Lower leg skin (tissue), 3 donors: ENCODE data around the gene LEPROT.

ENCODE experiments used
- POLR2A ChIP-seq, 2 donors: fragments of 450-650 bp; IDR thresholded peaks; one replicate each; pipeline ENCODE4 v1.6.1; 2016 to 2017; ENCODE audit warnings: antibody characterized with exemption in 2 of 2, mild to moderate bottlenecking in 1 of 2, moderate library complexity in 1 of 2
- TF ChIP-seq, protein P1 (sequence below), 3 donors: fragments of 450-650 bp; IDR thresholded peaks; one replicate each; pipeline ENCODE4 v1.5.1; 2016; ENCODE audit warnings: antibody characterized with exemption in 3 of 3, mild to moderate bottlenecking in 3 of 3, moderate library complexity in 2 of 3

DNA sequence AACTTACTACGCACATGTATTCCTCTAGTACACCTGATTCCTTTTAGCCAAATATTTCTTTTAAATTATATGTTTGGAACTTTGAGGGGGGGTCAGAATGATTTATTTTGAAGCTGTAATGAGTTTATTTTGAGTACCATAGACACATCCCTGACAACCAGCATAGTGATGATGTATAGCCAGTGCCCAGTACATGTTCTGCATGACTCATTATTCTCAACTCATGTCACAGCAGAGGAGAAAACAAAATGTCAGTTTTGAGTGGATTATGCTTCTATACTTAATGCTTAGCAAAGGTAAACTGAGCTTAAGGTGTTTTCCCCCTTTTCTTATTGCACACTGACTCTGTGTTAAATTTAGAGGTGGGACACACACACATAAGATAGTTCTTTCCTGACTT, 22.4 kb upstream of the LEPROT start:
- no peak for TF ChIP-seq POLR2A (IDR thresholded peaks at IDR 0.05)
- TF ChIP-seq, protein P1, sequence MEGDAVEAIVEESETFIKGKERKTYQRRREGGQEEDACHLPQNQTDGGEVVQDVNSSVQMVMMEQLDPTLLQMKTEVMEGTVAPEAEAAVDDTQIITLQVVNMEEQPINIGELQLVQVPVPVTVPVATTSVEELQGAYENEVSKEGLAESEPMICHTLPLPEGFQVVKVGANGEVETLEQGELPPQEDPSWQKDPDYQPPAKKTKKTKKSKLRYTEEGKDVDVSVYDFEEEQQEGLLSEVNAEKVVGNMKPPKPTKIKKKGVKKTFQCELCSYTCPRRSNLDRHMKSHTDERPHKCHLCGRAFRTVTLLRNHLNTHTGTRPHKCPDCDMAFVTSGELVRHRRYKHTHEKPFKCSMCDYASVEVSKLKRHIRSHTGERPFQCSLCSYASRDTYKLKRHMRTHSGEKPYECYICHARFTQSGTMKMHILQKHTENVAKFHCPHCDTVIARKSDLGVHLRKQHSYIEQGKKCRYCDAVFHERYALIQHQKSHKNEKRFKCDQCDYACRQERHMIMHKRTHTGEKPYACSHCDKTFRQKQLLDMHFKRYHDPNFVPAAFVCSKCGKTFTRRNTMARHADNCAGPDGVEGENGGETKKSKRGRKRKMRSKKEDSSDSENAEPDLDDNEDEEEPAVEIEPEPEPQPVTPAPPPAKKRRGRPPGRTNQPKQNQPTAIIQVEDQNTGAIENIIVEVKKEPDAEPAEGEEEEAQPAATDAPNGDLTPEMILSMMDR (IDR thresholded peaks at IDR 0.05) = no peak
